HG03066 (cell line): ENCODE measurements around the gene SIRPD.
"Not testable (repeated sequence)": the region's sequence is repeated elsewhere in the genome, so short reads cannot be mapped to it uniquely, and the experiment has no call there.

ENCODE experiments used
- ATAC-seq: cut with Tn5 transposase; IDR thresholded peaks from one replicate; pipeline ENCODE4 v1.9.1; 2021; ENCODE audit warnings: low read depth; ENCODE audit not compliant: unreplicated experiment

The SIRPD gene

DNA sequence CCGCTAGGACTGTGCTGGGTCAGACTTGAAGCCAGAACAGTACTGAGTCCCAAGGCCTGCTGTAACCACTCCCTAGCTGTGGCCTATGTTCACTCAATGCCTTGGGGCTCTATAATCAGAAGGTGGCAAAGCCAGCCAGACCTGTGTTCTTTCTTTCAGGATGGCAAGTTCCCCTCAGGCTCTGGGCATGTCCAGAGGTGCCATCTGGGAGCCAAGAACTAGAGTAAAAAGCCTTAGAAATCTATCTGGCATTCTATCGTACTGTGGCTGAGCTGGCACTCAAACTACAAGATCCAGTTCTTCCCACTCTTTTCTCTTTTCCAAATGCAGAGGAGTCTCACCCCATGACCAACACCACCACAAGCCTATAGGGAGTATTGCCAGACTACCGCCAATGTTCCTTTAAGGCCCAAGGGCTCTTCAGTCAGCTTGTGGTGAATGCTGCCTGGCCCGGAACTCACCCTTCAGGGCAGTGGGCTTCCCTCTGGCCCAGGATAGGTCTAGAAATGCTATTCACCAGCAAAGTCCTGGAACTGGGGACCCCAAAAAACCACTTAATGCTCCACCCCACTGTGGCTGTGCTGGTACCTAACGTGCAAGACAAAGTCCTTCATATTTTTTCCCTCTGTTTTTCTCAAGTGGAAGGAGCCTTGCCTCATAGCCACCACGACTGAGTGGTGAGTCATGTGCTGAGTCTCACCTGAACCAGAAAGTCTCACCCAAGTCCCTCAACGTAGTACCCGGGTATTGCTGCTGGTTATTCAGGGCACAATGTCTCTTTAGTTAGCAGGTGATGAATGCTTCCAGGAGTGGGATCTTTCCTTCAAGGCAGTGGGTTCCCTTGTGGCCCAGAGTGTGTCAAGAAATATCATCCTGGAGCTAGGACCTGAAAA, 57.7 kb downstream of the SIRPD start:
- no peak for ATAC-seq

DNA sequence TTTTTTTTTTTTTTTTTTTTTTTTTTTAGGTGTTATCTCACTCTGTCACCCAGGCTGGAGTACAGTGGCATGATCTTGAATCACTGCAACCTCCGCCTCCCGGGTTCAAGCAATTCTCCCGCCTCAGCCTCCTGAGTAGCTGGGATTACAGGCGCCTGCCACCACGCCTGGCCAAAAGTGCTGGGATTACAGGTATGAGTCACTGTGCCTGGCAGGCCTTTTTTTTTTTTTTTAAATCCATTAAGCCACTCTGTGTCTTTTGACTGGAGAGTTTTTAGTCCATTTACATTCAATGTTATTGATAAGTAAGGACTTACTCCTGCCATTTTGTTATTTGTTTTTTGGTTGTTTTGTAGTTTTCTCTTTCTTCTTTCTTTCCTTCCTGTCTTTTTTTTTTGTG, 60.1 kb downstream of the SIRPD start:
- not testable (repeated sequence) for ATAC-seq

DNA sequence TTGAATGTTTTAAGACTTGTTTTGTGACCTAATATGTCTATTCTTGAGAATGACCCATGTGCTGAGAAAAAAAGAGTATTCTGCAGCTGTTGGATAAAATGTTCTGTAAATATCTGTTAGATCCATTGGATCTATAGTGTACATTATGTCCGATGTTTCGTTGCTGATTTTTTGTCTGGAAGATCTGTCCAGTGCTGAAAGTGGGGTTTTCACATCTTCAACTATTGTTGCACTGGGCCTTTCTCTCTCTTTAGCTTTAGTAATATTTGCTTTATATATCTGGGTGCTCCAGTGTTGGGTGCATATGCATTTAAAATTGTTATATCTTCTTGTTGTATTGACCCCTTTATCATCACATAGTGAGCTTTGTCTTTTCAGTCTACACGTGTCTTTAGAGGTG, 60.6 kb downstream of the SIRPD start:
- ATAC-seq: no peak

DNA sequence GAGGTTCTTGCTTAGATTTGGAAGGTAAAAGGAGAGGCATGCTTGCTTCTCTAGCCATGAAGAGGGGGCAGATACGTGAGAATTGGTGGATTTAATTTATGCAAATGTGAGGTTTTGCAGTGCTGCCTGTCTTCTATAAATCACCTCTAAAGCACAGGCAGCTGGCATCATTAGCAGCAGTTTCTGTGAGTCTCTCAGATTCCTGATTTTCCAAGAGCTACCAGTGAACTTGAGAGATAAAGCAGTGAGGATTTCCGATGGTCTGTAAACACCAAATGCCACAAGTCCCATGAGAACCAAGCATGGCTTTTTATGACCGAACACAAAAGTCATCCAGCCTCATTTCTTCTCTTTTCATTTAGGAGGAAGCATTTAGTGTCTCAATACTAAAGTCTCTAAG, 63.1 kb downstream of the SIRPD start:
- no peak for ATAC-seq

DNA sequence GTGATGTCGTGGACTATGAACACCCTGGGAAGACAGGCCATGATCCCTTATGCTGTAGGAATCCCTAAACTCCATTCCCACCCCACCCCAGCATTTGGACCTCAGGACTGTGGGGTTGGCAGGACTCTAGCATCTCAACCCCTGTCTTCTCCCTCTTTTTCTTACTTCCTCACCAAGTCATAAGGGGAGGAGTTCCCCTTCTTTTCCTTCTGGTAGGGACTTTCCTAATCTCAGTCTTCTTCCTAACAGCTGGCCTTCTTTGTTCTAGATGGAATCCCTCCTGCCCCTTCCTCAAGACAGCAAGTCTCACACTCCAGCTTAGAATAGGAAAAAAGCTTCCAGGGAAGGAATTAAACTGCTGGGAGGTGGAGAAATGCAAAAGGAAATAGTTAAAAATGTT, 64.0 kb downstream of the SIRPD start:
- ATAC-seq: no peak

DNA sequence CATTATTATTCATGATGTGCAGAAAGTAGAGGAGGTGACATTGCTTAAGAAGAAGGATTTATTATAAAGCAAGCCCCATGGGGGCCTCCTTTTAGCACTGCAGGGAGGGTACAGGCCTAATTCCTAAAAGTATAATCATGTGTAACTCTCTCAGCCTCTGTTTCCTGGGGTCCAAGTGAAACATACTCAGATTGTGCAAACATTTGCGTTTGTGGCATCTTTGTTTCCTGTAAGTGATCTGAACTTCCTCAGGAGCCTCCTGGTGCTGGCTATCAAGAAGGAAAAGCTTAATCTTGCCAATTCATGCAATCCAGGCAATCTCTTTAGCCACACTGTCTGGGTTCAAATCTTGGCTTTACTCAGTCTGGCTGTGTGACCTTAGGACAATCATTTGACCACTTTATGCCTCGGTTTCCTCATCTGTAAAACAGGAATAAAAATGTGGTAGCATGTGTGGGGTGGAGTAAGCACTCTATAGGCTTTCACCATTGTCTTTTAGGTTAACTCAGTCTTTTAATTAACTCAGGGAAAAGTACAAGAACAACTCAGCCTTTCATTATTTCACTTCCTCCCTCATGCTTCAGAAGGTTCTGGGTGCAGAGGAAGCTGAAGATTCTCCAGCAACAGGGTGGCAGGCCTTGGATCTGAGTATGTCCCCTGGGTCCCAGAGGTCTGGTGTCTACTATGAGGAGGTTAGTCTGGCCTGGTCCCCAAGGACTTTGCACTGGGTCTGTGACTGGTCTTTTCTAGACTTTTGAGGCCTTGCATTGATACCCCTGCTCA, 65.5 kb downstream of the SIRPD start:
- ATAC-seq: no peak

DNA sequence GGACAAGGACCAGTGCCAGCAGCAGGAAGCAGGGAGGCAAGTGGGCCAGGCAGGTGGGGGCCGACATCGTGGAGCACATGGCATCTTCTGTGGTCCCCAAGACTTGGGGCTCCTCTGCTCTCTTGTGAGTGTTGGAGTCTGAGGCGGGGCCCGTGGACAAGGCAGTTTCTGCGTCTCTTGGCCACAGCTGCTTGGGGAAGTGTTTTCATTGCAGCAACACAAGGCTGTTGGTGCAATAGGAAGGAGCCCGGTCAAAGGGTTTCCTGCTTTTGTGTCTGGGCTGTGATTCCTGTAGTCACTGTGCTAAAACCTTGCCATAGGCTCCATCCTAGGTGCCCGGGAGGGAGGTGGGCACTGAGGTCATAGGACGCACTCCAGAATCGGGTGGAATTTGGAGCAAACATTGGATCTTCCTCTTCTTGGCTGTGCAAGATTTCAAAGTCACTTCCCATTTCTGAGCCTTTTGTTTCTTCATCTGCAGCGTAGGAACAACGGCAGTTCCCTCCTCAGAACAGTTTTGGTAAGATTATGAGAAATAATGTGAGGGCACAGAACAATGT, 66.1 kb downstream of the SIRPD start, which contains the start of gene SIRPB2:
Gene SIRPB2, minus strand, starts transcription at position 140 of the 560 bp plus-strand sequence. Its CDS starts 61 bp downstream, at position 79.
- no peak for ATAC-seq

DNA sequence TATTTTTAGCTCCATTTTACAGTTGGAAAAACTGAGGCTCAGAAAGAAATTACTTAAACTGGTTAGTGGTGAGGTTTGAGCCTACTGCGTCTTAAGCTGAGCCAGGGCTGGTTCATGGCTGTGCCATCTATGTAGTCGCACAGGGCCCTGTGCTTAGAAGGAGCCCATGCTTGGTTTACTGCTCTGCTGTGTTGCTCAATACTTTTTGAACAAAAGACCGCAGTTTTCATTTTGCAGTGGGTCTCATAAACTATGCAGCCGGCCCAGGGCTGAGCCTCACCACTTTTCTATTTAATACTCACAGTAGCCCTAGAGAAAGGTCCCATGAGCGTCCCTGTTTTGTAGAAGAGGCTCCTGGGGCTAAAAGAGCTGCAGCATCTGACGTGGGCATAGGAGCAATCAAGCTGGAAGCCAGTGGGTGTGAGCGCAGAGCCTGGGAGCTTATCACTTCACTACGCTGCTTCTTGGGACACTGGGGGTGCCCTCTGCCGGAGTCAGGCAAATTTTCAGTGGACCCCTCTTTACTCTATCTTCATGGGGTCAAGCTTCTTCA, 66.8 kb downstream of the SIRPD start:
- ATAC-seq: no peak

DNA sequence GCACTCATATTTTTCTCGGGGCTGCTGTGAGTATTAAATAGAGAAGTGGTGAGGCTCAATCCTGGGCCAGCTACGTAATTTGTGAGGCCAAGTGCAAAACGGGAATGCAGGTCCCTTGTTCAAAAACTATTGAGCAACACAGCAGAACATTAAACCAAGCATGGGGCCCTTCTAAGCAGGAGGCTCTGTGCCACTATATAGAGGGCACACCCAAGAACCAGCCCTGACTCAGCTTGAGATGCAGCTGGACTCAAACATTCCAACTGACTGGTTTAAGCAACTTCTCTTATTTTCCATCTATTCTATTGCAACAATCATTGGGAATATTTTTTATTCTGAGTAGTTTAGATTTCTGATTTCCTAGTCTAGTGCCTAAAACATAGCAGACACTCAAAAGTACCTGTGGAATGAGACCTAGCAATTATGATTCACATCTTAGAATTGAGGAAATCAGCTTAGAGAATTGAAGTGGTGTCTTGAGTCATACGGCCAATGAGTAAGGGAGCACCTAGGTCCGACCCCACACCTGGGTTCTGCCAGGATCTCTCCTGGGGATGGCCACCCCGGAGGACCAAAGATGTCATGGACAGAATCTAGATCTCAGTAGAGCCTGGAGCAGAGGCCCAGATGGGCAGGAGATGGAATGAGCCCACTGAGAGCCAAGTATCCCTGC, 67.6 kb downstream of the SIRPD start:
- ATAC-seq: no peak

DNA sequence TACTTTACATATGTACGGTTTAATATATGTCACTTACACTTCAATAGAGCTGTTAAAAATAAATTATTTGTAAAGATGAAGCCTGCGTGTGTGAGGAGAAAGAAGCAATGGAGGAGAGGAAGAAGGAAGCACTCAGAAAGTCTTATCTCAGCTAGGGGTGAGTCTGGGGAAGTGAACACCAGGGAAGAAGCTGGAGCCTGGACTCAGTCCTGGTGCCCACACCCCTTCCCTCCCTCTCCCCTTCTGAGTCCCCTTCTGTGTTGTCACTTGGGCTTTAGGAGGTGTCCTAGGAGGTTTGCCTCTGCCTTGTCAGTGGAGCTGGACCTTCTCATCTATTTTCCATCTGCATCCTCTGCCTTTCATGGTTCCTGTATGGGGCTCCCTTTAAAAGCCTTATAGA, 68.2 kb downstream of the SIRPD start:
- ATAC-seq: no peak

DNA sequence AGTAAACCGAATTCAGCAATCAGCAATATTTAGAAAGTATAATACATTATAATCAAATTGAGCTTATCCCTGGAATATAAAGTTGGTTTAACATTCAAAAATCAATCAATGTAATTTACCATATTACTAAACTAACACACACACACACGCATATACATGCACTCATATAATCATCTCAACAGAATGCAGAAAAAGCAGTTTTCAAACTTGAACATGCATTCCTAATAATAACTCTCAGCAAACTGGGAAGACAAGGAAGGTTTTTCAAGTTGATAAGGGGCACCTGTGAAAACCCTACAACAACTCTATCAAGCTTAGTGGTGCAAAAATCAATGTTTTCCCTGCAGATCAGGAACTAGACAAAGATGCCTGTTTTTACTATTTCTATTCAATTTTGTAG, 70.9 kb downstream of the SIRPD start:
- ATAC-seq: no peak

DNA sequence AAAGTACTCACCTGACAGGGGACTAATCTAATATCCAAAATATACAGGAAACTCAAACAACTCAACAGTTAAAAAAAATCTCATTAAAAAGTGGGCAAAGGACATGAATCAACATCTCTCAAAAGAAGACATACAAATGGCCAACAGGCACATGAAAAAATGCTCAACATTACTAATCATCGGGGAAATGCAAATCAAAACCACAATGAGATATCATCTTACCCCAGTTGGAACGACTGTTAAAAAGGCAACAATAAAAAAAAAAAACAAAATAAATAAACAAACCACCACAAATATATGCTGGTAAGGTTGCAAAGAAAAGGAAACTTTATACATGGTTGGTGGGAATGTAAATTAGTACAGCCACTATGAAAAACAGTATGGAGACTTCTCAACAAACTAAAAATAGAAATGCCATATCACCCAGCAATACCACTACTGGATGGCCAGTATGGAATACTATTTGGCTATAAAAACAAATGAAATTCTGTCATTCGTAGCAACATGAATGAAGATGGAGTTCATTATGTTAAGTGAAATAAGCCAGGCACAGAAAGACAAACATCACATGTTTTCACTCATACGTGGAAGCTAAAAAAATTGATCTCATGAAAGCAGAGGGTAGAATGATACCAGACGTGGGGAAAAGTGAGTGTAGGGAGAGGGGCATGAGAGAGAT, 72.9 kb downstream of the SIRPD start:
- ATAC-seq: no peak
